HCT116 (cell line): ENCODE data around the gene KISS1R.

Source experiments
- CTCF ChIP-seq, 3 experiments: fragments of 200-600 bp in 1 of 3; sonication (generic) in 1 of 3; IDR thresholded peaks in 2 of 3; conservative IDR thresholded peaks in 1 of 3; 2 replicates each; pipeline ENCODE4 v1.5.1; 2012 to 2017; ENCODE audit warnings: low read depth in 2 of 3, low read length in 2 of 3, antibody characterized with exemption in 1 of 3, borderline replicate concordance in 1 of 3, control low read depth in 1 of 3, mild to moderate bottlenecking in 1 of 3, mixed read lengths in 1 of 3, mixed run types in 1 of 3, moderate library complexity in 1 of 3; ENCODE audit not compliant: insufficient read depth in 1 of 3
- ELF1 ChIP-seq: IDR thresholded peaks from 2 replicates; pipeline ENCODE4 v1.6.1; 2012; ENCODE audit warnings: low read depth, borderline replicate concordance
- JUND ChIP-seq: IDR thresholded peaks from 2 replicates; pipeline ENCODE4 v1.6.1; 2012
- POLR2A ChIP-seq: IDR thresholded peaks from 2 replicates; pipeline ENCODE4 v1.7.0; 2011; ENCODE audit warnings: borderline replicate concordance; ENCODE audit not compliant: insufficient read depth, insufficient read length; ENCODE audit errors: extremely low read depth
- RAD21 ChIP-seq: IDR thresholded peaks from 2 replicates; pipeline ENCODE4 v1.6.1; 2012; ENCODE audit warnings: low read depth, mild to moderate bottlenecking
- SIN3A ChIP-seq: IDR thresholded peaks from 2 replicates; pipeline ENCODE4 v1.6.1; 2012; ENCODE audit warnings: low read depth
- SRF ChIP-seq: IDR thresholded peaks from 2 replicates; pipeline ENCODE4 v1.6.1; 2012; ENCODE audit warnings: low read depth
- YY1 ChIP-seq: IDR thresholded peaks from 2 replicates; pipeline ENCODE4 v1.6.1; 2011; ENCODE audit warnings: low read length, low read depth, moderate library complexity, mild to moderate bottlenecking; ENCODE audit not compliant: insufficient replicate concordance; ENCODE audit errors: extremely low read depth

- TF ChIP-seq JUND (no peak), YY1 (no peak), SIN3A (no peak), CTCF (IDR thresholded peaks at IDR 0.05 in 2 of 3, conservative IDR thresholded peaks at IDR 0.05 in 1 of 3; ENCODE audit: borderline replicate concordance in 1 of 3, insufficient read depth in 1 of 3, low read depth in 2 of 3, low read length in 2 of 3) (no peak), ELF1 (no peak), SRF (no peak), POLR2A (no peak), RAD21 (no peak)
Observed at GRCh38 chr19:956766-957440, 39.8 kb downstream of the KISS1R start.
